Stimulated activated CD4-positive, alpha-beta T cell treated with anti-CD3 and anti-CD28 coated beads, Interleukin-12 subunit alpha, Interleukin-12 subunit beta, amount 100 ng/mL, for 24 hours (primary cell): ENCODE measurements around the gene EIF3B.
"Not testable (repeated sequence)": the region's sequence is repeated elsewhere in the genome, so short reads cannot be mapped to it uniquely, and the experiment has no call there.

Experiments
- DNase-seq, 2 experiments: peaks; one replicate each; pipeline ENCODE4 v3.0.0-alpha.2; 2020; ENCODE audit warnings: low read depth in 2 of 2

EIF3B gene

GRCh38 chr7:2354186-2354938, at the start of gene EIF3B:
Gene EIF3B (plus strand): TSS chr7:2354827. CDS start chr7:2354922, 95 bp downstream.
- peak; percentile 76 to 81 for DNase-seq

DNA sequence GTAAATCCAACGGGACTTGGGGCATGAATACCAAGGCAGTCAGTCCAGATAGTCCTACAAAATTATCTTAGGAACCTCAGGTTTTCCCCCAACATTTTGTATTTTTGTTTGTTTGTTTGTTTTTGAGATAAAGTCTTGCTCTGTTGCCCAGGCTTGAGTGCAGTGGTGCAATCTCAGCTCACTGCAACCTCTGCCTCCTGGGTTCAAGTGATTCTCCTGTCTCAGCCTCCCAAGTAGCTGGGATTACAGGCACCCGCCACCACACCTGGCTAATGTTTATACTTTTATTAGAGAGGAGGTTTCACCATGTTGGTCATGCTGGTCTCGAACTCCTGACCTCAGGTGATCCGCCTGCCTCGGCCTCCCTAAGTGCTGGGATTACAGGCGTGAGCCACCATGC, 49.4 kb upstream of the EIF3B start:
- DNase-seq = not testable (repeated sequence)

- no peak for DNase-seq
These were observed 47.9 kb upstream of the EIF3B start for GRCh38 chr7:2306688-2307087.

DNA sequence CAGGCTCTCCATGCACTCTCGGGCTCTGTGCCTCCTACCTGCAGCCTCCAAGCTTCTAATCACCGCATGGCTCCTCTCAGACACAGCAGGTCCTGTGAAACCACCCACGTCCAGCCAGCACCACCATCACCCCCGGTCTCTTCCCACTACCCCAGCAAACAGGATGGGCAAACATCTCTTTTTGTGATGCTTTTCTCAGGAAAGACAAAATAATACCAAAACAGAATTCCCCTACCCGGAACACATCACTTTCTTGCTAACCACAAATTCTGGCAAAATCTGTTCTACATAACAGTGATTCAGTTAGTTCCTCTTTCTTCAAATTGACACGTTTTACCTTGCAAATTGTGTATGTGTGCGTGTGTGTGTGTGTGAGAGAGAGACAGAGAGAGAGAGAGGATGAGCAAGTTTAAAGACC, 46.9 kb upstream of the EIF3B start:
- no peak for DNase-seq

DNA sequence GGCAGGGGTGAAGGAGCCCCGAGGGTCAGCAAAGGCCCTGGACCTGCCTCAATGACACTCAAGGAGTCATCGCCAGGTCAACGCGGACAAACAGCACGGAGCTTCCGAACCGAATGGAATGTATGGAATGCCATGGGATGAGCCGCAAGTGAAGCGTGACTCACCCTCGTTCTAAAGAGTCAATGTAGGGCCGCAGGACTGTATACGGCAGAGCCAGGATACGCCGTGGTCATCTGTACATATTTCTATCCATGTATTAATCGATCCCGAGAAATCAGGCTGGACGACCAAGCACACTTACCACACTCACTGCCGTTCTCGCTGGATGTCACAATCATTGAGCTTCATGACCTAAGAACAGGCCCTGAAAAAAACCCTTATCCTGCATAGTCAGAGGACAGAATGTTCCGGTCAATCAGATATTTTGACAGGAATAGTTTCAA, 44.7 kb upstream of the EIF3B start:
- no peak for DNase-seq

GRCh38 chr7:2312267-2312929, 42.2 kb upstream of the EIF3B start:
- no peak for DNase-seq

- DNase-seq = no peak
These were observed 41.0 kb upstream of the EIF3B start for GRCh38 chr7:2313450-2314208.

DNA sequence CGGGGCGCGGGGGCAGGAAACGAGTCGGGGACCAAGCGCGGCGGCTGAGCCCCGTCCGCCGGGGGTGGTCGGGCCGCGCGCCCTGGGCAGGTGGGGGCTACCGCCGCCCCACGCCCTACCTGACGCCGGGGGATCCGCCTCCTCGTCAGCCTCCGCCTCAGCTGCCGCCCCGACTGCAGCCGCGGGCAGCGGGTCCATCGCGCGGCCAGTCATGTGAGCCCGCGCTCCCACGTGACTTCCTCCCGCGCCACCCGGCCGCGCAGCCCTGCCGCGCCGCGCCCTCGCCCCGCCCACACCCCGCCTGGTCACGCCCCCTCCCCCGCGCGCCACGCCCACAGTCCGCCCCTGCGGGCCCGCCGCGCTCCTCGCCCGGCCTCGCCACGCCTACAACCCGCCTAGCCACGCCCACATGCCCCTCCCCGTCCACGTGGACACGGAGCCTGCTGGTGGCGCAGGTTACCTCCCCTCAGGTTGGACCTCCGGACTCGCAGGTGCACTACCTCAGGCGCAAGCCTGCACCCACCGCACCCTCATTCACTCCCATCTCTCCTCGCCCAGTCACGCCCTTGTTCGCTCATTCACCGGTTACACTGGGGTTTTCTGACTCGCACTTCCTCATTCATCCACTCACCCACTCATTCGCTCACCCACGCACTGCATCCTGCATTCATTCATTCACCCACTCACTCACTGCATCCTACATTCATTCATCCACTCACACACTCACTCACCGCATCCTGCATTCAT, 40.2 kb upstream of the EIF3B start, which contains the start of gene SNX8:
Gene SNX8 (minus strand): TSS at position 233 of the 747 bp plus-strand sequence. CDS start 20 bp downstream, at position 213.
- peak; percentile 89 to 97 for DNase-seq

GRCh38 chr7:2314956-2315530, 39.6 kb upstream of the EIF3B start:
- DNase-seq = not testable (repeated sequence)

DNA sequence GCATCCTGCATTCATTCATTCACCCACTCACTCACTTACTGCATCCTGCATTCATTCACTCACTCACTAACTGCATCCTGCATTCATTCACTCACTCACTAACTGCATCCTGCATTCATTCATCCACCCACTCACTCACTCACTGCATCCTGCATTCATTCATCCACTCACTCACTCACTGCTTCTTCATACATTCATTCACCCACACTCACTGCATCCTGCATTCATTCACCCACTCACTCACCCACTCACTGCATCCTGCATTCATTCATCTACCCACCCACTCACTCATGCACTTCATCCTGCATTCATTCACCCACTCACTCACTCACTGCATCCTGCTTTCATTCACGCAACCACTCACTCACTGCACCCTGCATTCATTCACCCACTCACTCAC, 38.8 kb upstream of the EIF3B start:
- DNase-seq = no peak

- DNase-seq = no peak
These were observed 38.0 kb upstream of the EIF3B start for GRCh38 chr7:2316578-2316977.

DNA sequence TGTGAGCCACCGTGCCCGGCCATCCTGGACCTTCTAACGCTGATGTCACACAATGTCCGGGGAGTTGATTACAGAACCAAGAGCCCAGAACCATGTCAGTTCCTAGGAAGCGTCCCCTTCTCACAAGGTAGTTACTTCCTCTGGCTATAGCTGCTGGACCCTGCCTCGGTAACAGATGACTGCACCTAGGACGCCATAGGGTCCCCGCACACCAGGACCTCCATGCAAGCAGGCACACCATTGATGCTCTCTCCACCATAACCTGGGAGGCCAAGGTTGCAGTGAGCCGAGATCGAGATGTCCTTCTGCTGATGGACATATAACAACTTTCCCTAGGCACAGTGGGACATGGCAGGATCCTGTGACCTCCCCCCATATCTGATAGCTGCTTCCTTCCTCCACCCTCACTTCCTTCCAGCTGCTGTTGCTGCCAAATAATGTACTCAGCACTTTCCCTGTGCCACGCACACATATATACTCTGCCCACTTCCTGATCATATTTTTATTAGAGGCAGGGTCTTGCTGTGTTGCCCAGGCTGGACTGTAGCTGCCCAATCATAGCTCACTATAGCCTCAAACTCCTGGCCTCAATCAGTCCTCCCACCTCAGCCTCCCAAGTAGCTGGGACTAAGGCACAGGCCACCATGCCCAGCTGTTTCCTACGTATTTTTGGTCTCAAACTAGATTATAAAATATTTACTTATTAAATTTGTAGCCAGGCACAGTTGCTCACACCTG, 36.9 kb upstream of the EIF3B start:
- DNase-seq = no peak

GRCh38 chr7:2321020-2321419, 33.6 kb upstream of the EIF3B start:
- no peak for DNase-seq

DNA sequence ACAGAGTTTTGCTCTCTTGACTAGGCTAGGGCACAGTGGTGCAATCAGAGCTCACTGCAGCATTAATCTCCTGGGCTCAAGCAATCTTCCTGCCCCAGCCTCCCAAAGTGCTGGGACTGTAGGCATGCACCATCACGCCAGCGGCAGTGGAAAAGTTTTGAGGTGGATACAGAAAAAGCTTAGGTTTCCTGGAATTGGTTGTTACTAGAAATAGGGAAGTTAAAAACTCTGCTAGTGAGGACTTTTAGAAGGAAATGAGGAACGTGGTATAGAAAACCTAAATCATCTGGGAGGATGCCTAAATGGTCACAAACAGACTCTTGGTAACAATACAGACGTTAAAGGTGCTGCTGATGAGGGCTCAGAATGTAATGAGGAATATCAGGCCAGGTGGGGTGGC, 29.5 kb upstream of the EIF3B start:
- no peak for DNase-seq

- DNase-seq = no peak
These were observed 27.7 kb upstream of the EIF3B start for GRCh38 chr7:2326951-2327350.

DNA sequence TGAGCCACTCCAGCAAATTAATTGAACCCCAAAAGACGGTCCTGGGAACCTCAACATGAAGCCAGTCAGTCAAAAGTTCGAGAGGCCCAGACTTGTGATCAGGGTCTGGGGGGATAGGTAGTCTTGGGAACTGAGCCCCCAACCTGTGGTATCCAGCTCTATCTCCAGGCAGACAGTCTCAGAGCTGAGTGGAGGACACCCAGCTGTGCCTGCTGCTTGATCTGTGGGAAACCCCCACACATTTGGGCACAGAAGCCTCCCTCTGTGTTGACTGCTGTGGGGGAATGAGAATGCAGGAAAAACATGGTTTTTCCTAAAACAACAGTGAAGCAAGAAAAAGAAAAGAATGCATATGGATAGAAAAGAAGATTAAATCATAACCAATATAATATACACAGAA, 24.1 kb upstream of the EIF3B start:
- no peak for DNase-seq

GRCh38 chr7:2331707-2332106, 22.9 kb upstream of the EIF3B start:
- DNase-seq = no peak

- DNase-seq = not testable (repeated sequence)
These were observed 21.9 kb upstream of the EIF3B start for GRCh38 chr7:2332606-2333231.

DNA sequence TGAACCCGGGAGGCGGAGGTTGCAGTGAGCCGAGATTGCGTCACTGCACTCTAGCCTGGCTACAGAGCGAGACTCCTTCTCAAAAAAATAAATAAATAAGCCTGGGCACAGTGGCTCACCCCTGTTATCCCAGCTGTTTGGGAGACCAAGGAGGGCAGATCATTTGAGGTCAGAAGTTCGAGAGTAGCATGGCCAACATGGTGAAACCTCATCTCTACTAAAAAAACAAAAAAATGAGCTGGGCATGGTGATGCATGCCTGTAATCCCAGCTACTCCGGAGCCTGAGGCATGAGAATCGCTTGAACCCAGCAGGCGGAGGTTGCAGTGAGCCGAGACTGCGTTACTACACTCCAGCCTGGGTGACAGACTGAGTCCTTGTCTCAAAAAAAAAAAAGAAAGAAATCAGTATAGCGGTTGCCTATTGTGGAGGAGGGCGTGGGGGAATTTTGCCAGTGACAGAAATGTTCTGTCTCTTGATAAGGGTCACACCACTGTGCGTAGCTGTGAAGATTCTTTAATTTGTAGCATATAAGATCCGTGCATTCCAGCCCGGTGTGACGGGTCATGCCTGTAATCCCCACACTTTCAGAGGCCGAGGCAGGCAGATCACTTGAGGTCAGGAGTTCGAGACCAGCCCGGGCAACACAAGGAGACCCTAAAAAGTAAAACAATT, 17.9 kb upstream of the EIF3B start:
- no peak for DNase-seq
